HG02870 (cell line): ENCODE results near the gene HVCN1.

Experiments used
- ATAC-seq: cut with Tn5 transposase; IDR thresholded peaks from one replicate; pipeline ENCODE4 v1.9.1; 2021; ENCODE audit warnings: mild to moderate bottlenecking, moderate library complexity; ENCODE audit not compliant: unreplicated experiment

The HVCN1 gene

GRCh38 chr12:110699591-110700445 lies 10.9 kb upstream of the HVCN1 start:
- ATAC-seq: no peak

GRCh38 chr12:110698171-110698902 lies 9.4 kb upstream of the HVCN1 start:
- peak; percentile 83 for ATAC-seq

- ATAC-seq: no peak
Observed at GRCh38 chr12:110697236-110697635, 8.3 kb upstream of the HVCN1 start.

GRCh38 chr12:110696283-110696682 lies 7.4 kb upstream of the HVCN1 start:
- ATAC-seq: no peak

GRCh38 chr12:110694330-110694901 lies 5.5 kb upstream of the HVCN1 start:
- no peak for ATAC-seq

- no peak for ATAC-seq
Observed at GRCh38 chr12:110693731-110694130, 4.8 kb upstream of the HVCN1 start.

GRCh38 chr12:110690127-110690430 lies 1.2 kb upstream of the HVCN1 start:
- no peak for ATAC-seq

GRCh38 chr12:110689281-110690126 lies 589 bp upstream of the HVCN1 start:
- peak; percentile 39 for ATAC-seq

GRCh38 chr12:110687396-110688169 lies 1.3 kb downstream of the HVCN1 start:
- no peak for ATAC-seq

- no peak for ATAC-seq
Observed at GRCh38 chr12:110686294-110686903, 2.5 kb downstream of the HVCN1 start.

- no peak for ATAC-seq
Observed at GRCh38 chr12:110684312-110684836, 4.5 kb downstream of the HVCN1 start.

- ATAC-seq: no peak
Observed at GRCh38 chr12:110683888-110684287, 5.0 kb downstream of the HVCN1 start.

GRCh38 chr12:110680032-110680431 lies 8.9 kb downstream of the HVCN1 start:
- ATAC-seq: no peak

GRCh38 chr12:110679201-110679600 lies 9.7 kb downstream of the HVCN1 start:
- no peak for ATAC-seq

GRCh38 chr12:110677982-110678381 lies 10.9 kb downstream of the HVCN1 start:
- ATAC-seq: no peak

GRCh38 chr12:110677206-110677911 lies 11.6 kb downstream of the HVCN1 start:
- ATAC-seq: peak; percentile 70

GRCh38 chr12:110676171-110676570 lies 12.7 kb downstream of the HVCN1 start:
- ATAC-seq: no peak

- no peak for ATAC-seq
Observed at GRCh38 chr12:110670161-110670701, 18.7 kb downstream of the HVCN1 start.

GRCh38 chr12:110669193-110669502 lies 19.8 kb downstream of the HVCN1 start:
- ATAC-seq: no peak
